ENCODE results near the gene PTPRM.

PTPRM gene

GRCh38 chr18:7626922-7627440 is 59.9 kb downstream of the PTPRM start:
- DNase-seq (ENCODE audit: low read depth in 2 of 2) = no peak

- DNase-seq (ENCODE audit: low read depth in 2 of 2) = no peak
Observed at GRCh38 chr18:7629416-7629815, 62.3 kb downstream of the PTPRM start.

GRCh38 chr18:7630731-7631442 is 63.8 kb downstream of the PTPRM start:
- DNase-seq (ENCODE audit: low read depth in 2 of 2) = no peak

GRCh38 chr18:7632152-7633098 is 65.3 kb downstream of the PTPRM start:
- no peak for DNase-seq (ENCODE audit: low read depth in 2 of 2)

GRCh38 chr18:7633171-7633570 is 66.1 kb downstream of the PTPRM start:
- DNase-seq (ENCODE audit: low read depth in 2 of 2) = no peak

- DNase-seq (ENCODE audit: low read depth in 2 of 2) = no peak
Observed at GRCh38 chr18:7635948-7636347, 68.8 kb downstream of the PTPRM start.

- no peak for DNase-seq (ENCODE audit: low read depth in 2 of 2)
Observed at GRCh38 chr18:7637269-7637668, 70.2 kb downstream of the PTPRM start.

GRCh38 chr18:7638321-7638720 is 71.2 kb downstream of the PTPRM start:
- DNase-seq (ENCODE audit: low read depth in 2 of 2) = no peak

GRCh38 chr18:7641813-7642212 is 74.7 kb downstream of the PTPRM start:
- no peak for DNase-seq (ENCODE audit: low read depth in 2 of 2)

GRCh38 chr18:7642331-7642890 is 75.3 kb downstream of the PTPRM start:
- DNase-seq (ENCODE audit: low read depth in 2 of 2) = no peak

- no peak for DNase-seq (ENCODE audit: low read depth in 2 of 2)
Observed at GRCh38 chr18:7645756-7646155, 78.6 kb downstream of the PTPRM start.

- DNase-seq (ENCODE audit: low read depth in 2 of 2) = no peak
Observed at GRCh38 chr18:7646174-7646886, 79.2 kb downstream of the PTPRM start.

- no peak for DNase-seq (ENCODE audit: low read depth in 2 of 2)
Observed at GRCh38 chr18:7647500-7647899, 80.4 kb downstream of the PTPRM start.

- no peak for DNase-seq (ENCODE audit: low read depth in 2 of 2)
Observed at GRCh38 chr18:7657050-7657449, 89.9 kb downstream of the PTPRM start.

GRCh38 chr18:7657937-7658336 is 90.8 kb downstream of the PTPRM start:
- no peak for DNase-seq (ENCODE audit: low read depth in 2 of 2)

GRCh38 chr18:7658701-7659100 is 91.6 kb downstream of the PTPRM start:
- no peak for DNase-seq (ENCODE audit: low read depth in 2 of 2)

GRCh38 chr18:7661207-7661606 is 94.1 kb downstream of the PTPRM start:
- no peak for DNase-seq (ENCODE audit: low read depth in 2 of 2)

GRCh38 chr18:7662866-7663265 is 95.8 kb downstream of the PTPRM start:
- no peak for DNase-seq (ENCODE audit: low read depth in 2 of 2)

GRCh38 chr18:7663366-7664312 is 96.5 kb downstream of the PTPRM start:
- DNase-seq (ENCODE audit: low read depth in 2 of 2) = no peak

GRCh38 chr18:7666195-7666776 is 99.2 kb downstream of the PTPRM start:
- no peak for DNase-seq (ENCODE audit: low read depth in 2 of 2)
